GM21367 (cell line): ENCODE results near the gene ZNF300.
"Not testable (repeated sequence)": the region's sequence is repeated elsewhere in the genome, so short reads cannot be mapped to it uniquely, and the experiment has no call there.

Experiments
- ATAC-seq: cut with Tn5 transposase; IDR thresholded peaks from one replicate; pipeline ENCODE4 v1.9.1; 2021; ENCODE audit not compliant: unreplicated experiment

The ZNF300 gene

GRCh38 chr5:150846308-150846653 is 58.5 kb downstream of the ZNF300 start, which contains the start of gene IRGM:
TSS of gene IRGM (plus strand) at chr5:150846521. CDS start at chr5:150848124, 1,603 bp downstream.
- not testable (repeated sequence) for ATAC-seq

GRCh38 chr5:150845185-150845859 is 59.5 kb downstream of the ZNF300 start:
- not testable (repeated sequence) for ATAC-seq
